Panc1 (cell line): ENCODE results near the gene LRRD1. TPM values are rescaled to one million over a fixed set of nuclear protein-coding genes. Genes with fewer than 3 reads are reported as not detected.

Experiments
- ATAC-seq: fragments of 200-7000 bp; cut with Tn5 transposase; 2 replicates; pipeline ENCODE4 v1.9.1; 2020; ENCODE audit warnings: mild to moderate bottlenecking, moderate library complexity
- BruUV-seq: library from RNA; stranded (reverse); fragments of 400-500 nt; replicated peaks from 2 replicates; lab custom pipeline; 2021; lab: Mats Ljungman, UMichigan
- CTCF ChIA-PET: fragments of 300-600 bp; sonication (Branson Sonifier 250); formaldehyde crosslinking; loops from one replicate; lab custom pipeline; 2022; ENCODE audit warnings: antibody characterized with exemption; lab: Charles Lee
- POLR2A ChIA-PET: fragments of 300-600 bp; sonication (Branson Sonifier 250); formaldehyde crosslinking; loops from one replicate; lab custom pipeline; 2022; ENCODE audit warnings: antibody characterized with exemption; lab: Charles Lee
- DNase-seq: peaks from one replicate; pipeline ENCODE4 v3.0.0-alpha.2; 2010; ENCODE audit warnings: low read depth, low spot score
- H3K27ac ChIP-seq: 2 replicates; pipeline ENCODE4 v1.5.1; 2011; ENCODE audit warnings: mild to moderate bottlenecking, low read length, inconsistent platforms
- H3K27me3 ChIP-seq: fragments of 200-500 bp; sonication (Bioruptor generic); 2 replicates; pipeline ENCODE4 v1.6.0; 2014; ENCODE audit warnings: low read length, inconsistent platforms; ENCODE audit not compliant: control insufficient read depth, insufficient read depth
- H3K36me3 ChIP-seq: fragments of 200-500 bp; sonication (Bioruptor generic); 2 replicates; pipeline ENCODE4 v1.5.1; 2014; ENCODE audit warnings: inconsistent platforms, mild to moderate bottlenecking, low read length, moderate library complexity; ENCODE audit not compliant: control insufficient read depth, insufficient read depth
- H3K4me1 ChIP-seq: 2 replicates; pipeline ENCODE4 v1.5.1; 2011; ENCODE audit warnings: inconsistent platforms, mild to moderate bottlenecking, low read length, moderate library complexity; ENCODE audit not compliant: control insufficient read depth, insufficient read depth
- H3K4me3 ChIP-seq, 2 experiments: 2 replicates each; pipeline ENCODE4 v1.5.1; 2011 to 2012; ENCODE audit warnings: low read depth in 2 of 2, low read length in 2 of 2, mild to moderate bottlenecking in 2 of 2, inconsistent platforms in 1 of 2, moderate library complexity in 1 of 2
- H3K9me3 ChIP-seq: fragments of 200-500 bp; sonication (Bioruptor generic); 2 replicates; pipeline ENCODE4 v1.5.1; 2014; ENCODE audit warnings: low read depth, mild to moderate bottlenecking, inconsistent platforms, low read length, moderate library complexity; ENCODE audit not compliant: control insufficient read depth, insufficient read depth
- CTCF ChIP-seq: fragments of 450-650 bp; IDR thresholded peaks from 2 replicates; pipeline ENCODE4 v1.5.1; 2017; ENCODE audit warnings: mild to moderate bottlenecking
- POLR2AphosphoS5 ChIP-seq: IDR thresholded peaks from 2 replicates; pipeline ENCODE4 v1.6.1; 2012; ENCODE audit warnings: mild to moderate bottlenecking, low read depth, low read length, moderate library complexity
- REST ChIP-seq, 2 experiments: IDR thresholded peaks; 2 replicates each; pipeline ENCODE4 v1.6.1; 2011 to 2012; ENCODE audit warnings: low read depth in 2 of 2, control low read depth in 1 of 2, low read length in 1 of 2, mild to moderate bottlenecking in 1 of 2, moderate library complexity in 1 of 2; ENCODE audit not compliant: insufficient read depth in 1 of 2
- SIN3A ChIP-seq: IDR thresholded peaks from 2 replicates; pipeline ENCODE4 v1.6.1; 2012; ENCODE audit warnings: low read depth, mild to moderate bottlenecking, low read length, moderate library complexity, borderline replicate concordance; ENCODE audit not compliant: insufficient read depth
- TCF7L2 ChIP-seq: IDR thresholded peaks from 2 replicates; pipeline ENCODE4 v1.6.1; 2011; ENCODE audit warnings: mild to moderate bottlenecking, low read depth, low read length, inconsistent platforms
- in situ Hi-C: cut with HindIII; loops from 2 replicates; pipeline ENCODE4 v1.10.0; 2016; ENCODE audit warnings: low sequenced_read_pairs, low pct_unique_long_range_greater_than_20kb
- intact Hi-C: fragments of 100-400 bp; cut with micrococcal nuclease; formaldehyde crosslinking; loops from one replicate; pipeline ENCODE4 v1.10.0; 2022; ENCODE audit not compliant: unreplicated experiment
- total RNA-seq: library from RNA; stranded (reverse); gene quantifications from one replicate; pipeline ENCODE4 v1.2.1, GENCODE V29; 2021; ENCODE audit not compliant: unreplicated experiment

Gene LRRD1
- total RNA-seq, 1 experiment from 2014 or later, result 0.05 TPM

- intact Hi-C loops (no loop called here), in situ Hi-C loops (no loop called here)
- ChIA-PET CTCF (no interaction called here), POLR2A (no interaction called here)
- no peaks in the 10 kb centered on the region for H3K9me3 ChIP-seq
- no peaks in the 10 kb centered on the region for H3K27me3 ChIP-seq
- no peak overlapping the region for H3K27ac ChIP-seq
- DNase-seq (no peak), ATAC-seq (no peak)
- H3K4me1 ChIP-seq, result no peaks in the 10 kb centered on the region; the same call in 1 of the 2 replicates
- no peaks in the 10 kb centered on the region for H3K36me3 ChIP-seq
- H3K4me3 ChIP-seq, result no peak overlapping the region
- BruUV-seq, result no TSS peak
- TF ChIP-seq CTCF (no peak), POLR2AphosphoS5 (no peak), TCF7L2 (no peak), REST (IDR thresholded peaks at IDR 0.05; ENCODE audit: insufficient read depth in 1 of 2, low read depth in 2 of 2, low read length in 1 of 2) (no peak), SIN3A (no peak)
These were observed 37.8 kb downstream of the LRRD1 start for GRCh38 chr7:92141161-92141560.

GRCh38 chr7:92137557-92137956 lies 41.4 kb downstream of the LRRD1 start:
- TF ChIP-seq TCF7L2 (no peak), SIN3A (no peak), POLR2AphosphoS5 (no peak), CTCF (no peak), REST (IDR thresholded peaks at IDR 0.05; ENCODE audit: insufficient read depth in 1 of 2, low read depth in 2 of 2, low read length in 1 of 2) (no peak)
- in situ Hi-C loops (no loop called here), intact Hi-C loops (loop anchor here (10.0 kb wide), 1 partner anchor 307 kb away; the partner anchor contains the start of gene GATAD1)
- DNase-seq, result no peak
- peaks cover 11% of the 10 kb centered on the region for H3K4me1 ChIP-seq
- H3K27me3 ChIP-seq, result no peaks in the 10 kb centered on the region
- POLR2A ChIA-PET, result interaction anchor here (0.6 to 1.0 kb wide), 3 partner anchors 11 to 565 kb away, joined by 4 to 5 read pairs (median 5); no protein-coding TSS in a partner anchor
- no peaks in the 10 kb centered on the region; the same call in 1 of the 2 replicates for H3K36me3 ChIP-seq
- ATAC-seq, result no peak
- no TSS peak for BruUV-seq
- CTCF ChIA-PET, result no interaction called here
- no peak overlapping the region for H3K4me3 ChIP-seq
- no peaks in the 10 kb centered on the region for H3K9me3 ChIP-seq
- peak overlapping the region; percentile 52; the same call in 1 of the 2 replicates for H3K27ac ChIP-seq
